ENCODE results near the gene FZD10. TPM values are rescaled to one million over a fixed set of nuclear protein-coding genes. Genes with fewer than 3 reads are reported as not detected.

Gene FZD10
- total and polyA plus RNA-seq, 2 of the 8 experiments (the other 6 are each of a cell fraction or from before 2014, with no cell fraction given): 0.11 to 0.60 TPM

DNA sequence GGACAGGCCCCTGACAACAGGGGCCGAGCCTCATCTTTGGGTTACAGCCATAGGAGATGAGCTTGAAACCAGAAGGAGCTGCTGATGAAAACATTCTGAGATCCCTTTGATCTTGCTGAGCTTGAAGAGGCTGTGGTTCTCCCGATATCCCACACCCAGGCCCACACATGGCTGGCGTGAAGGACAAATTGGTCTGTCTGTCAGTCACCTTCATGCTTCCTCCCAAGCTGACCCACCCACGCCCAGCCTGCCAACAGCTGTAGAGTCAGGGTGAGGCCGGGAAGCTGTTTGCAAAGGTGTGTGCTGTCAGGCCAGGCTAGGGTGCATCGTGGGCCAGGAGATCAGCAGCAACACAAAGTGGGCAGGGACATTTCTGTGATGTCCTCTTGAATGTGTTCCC lies 43.2 kb downstream of the FZD10 start:
- Histone ChIP-seq H2BK5ac (ENCODE audit: low read depth, low read length) (no peak overlapping the region), H4K20me1 (replicated peaks in 1 of 2; ENCODE audit: control insufficient read depth in 1 of 2, insufficient read depth in 2 of 2, low read length in 2 of 2) (no peaks in the 10 kb centered on the region), H3K4me1 (replicated peaks in 1 of 4; ENCODE audit: control insufficient read depth in 3 of 4, insufficient read depth in 4 of 4, low read length in 3 of 4) (no peaks in the 10 kb centered on the region), H2AFZ (ENCODE audit: low read length) (no peak overlapping the region), H3K23me2 (ENCODE audit: low read depth, low read length) (no peaks in the 10 kb centered on the region), H3K9ac (replicated peaks in 1 of 4; ENCODE audit: extremely low read depth in 1 of 4, low read depth in 3 of 4, low read length in 3 of 4) (no peak overlapping the region), H3K18ac (ENCODE audit: extremely low read depth, low read length) (no peak overlapping the region), H3K27me3 (replicated peaks in 1 of 4; ENCODE audit: control insufficient read depth in 3 of 4, extremely low read depth in 1 of 4, insufficient read depth in 3 of 4, low read length in 3 of 4) (no peaks in the 10 kb centered on the region; a peak in 1 of 7 replicates), H3K27ac (ENCODE audit: low read depth, low read length) (no peak overlapping the region), H3K4ac (replicated peaks; ENCODE audit: insufficient read length, low read depth, low read length) (no peak overlapping the region), H3K4me3 (ENCODE audit: extremely low read depth in 1 of 4, insufficient read depth in 2 of 4, low read depth in 3 of 4, low read length in 4 of 4) (no peak overlapping the region), H2BK20ac (ENCODE audit: low read length) (no peak overlapping the region), H2AK5ac (ENCODE audit: low read depth, low read length) (no peak overlapping the region), H3K14ac (ENCODE audit: insufficient read length) (no peak overlapping the region), H2BK12ac (ENCODE audit: low read depth, low read length) (no peak overlapping the region), H4K91ac (replicated peaks; ENCODE audit: insufficient read length, low read length) (no peak overlapping the region), H3K9me3 (ENCODE audit: insufficient read depth in 2 of 2, low read depth in 1 of 2, low read length in 1 of 2) (peaks cover 0 to 5% of the 10 kb centered on the region in 2 experiments; a peak in 2 of 4 replicates), H3K4me2 (ENCODE audit: insufficient read depth in 1 of 2, low read depth in 2 of 2, low read length in 2 of 2) (no peak overlapping the region), H3K56ac (replicated peaks; ENCODE audit: insufficient read length, low read depth, low read length) (no peak overlapping the region), H4K8ac (ENCODE audit: extremely low read depth, insufficient read depth, low read length) (no peak overlapping the region), H3K79me2 (ENCODE audit: control insufficient read depth in 1 of 2, insufficient read depth in 2 of 2, low read length in 2 of 2) (no peaks in the 10 kb centered on the region), H2BK15ac (ENCODE audit: low read length) (no peak overlapping the region; the same call in 1 of the 2 replicates), H3K79me1 (ENCODE audit: low read depth, low read length) (no peaks in the 10 kb centered on the region), H4K5ac (ENCODE audit: insufficient read length, low read depth, low read length) (no peak overlapping the region), H3K36me3 (ENCODE audit: control insufficient read depth in 2 of 4, insufficient read depth in 4 of 4, low read length in 3 of 4) (no peaks in the 10 kb centered on the region), H3K23ac (ENCODE audit: insufficient read length) (no peak overlapping the region), H2BK120ac (replicated peaks; ENCODE audit: low read depth, low read length) (no peak overlapping the region)
- ChIA-PET CTCF (ENCODE audit: partially characterized antibody) (interaction anchor here (0.6 to 1.9 kb wide), 7 partner anchors 13 to 1996 kb away, joined by 3 to 7 read pairs (median 3); no protein-coding TSS in a partner anchor), POLR2A (ENCODE audit: partially characterized antibody) (no interaction called here)
- TF ChIP-seq HDAC2 (IDR thresholded peaks at IDR 0.05; ENCODE audit: borderline replicate concordance in 1 of 2, low read depth in 2 of 2, low read length in 2 of 2) (no peak), KDM5A (IDR thresholded peaks at IDR 0.05; ENCODE audit: low read length) (no peak), RNF2 (IDR thresholded peaks at IDR 0.05; ENCODE audit: borderline replicate concordance, low read depth, low read length, missing control alignments, poor library complexity, severe bottlenecking) (no peak), GTF2F1 (IDR thresholded peaks at IDR 0.05; ENCODE audit: borderline replicate concordance, low read depth, low read length) (no peak), SP2 (IDR thresholded peaks at IDR 0.05; ENCODE audit: low read length) (no peak), CHD2 (IDR thresholded peaks at IDR 0.05; ENCODE audit: low read length) (no peak), NANOG (IDR thresholded peaks at IDR 0.05; ENCODE audit: insufficient read depth, low read depth, low read length, poor library complexity, severe bottlenecking) (no peak), RXRA (IDR thresholded peaks at IDR 0.05; ENCODE audit: insufficient read depth, low read depth, low read length) (no peak)
- TF ChIP-seq, protein P1, sequence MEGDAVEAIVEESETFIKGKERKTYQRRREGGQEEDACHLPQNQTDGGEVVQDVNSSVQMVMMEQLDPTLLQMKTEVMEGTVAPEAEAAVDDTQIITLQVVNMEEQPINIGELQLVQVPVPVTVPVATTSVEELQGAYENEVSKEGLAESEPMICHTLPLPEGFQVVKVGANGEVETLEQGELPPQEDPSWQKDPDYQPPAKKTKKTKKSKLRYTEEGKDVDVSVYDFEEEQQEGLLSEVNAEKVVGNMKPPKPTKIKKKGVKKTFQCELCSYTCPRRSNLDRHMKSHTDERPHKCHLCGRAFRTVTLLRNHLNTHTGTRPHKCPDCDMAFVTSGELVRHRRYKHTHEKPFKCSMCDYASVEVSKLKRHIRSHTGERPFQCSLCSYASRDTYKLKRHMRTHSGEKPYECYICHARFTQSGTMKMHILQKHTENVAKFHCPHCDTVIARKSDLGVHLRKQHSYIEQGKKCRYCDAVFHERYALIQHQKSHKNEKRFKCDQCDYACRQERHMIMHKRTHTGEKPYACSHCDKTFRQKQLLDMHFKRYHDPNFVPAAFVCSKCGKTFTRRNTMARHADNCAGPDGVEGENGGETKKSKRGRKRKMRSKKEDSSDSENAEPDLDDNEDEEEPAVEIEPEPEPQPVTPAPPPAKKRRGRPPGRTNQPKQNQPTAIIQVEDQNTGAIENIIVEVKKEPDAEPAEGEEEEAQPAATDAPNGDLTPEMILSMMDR (IDR thresholded peaks at IDR 0.05; ENCODE audit: control extremely low read depth in 1 of 3, insufficient read depth in 1 of 3, low read depth in 1 of 3, low read length in 3 of 3): no peak
- WGBS, 2 experiments (ENCODE audit: extremely low coverage in 1 of 2, insufficient coverage in 1 of 2, insufficient read length in 1 of 2, insufficient replicate concordance in 2 of 2, low coverage in 1 of 2, low lambda C conversion rate in 2 of 2, missing lambda C conversion rate in 1 of 2): 76% methylated on average over 6 of the region's 6 CpGs; no CpG with 5 or more reads in 1 of the 2 experiments
- DNase-seq (ENCODE audit: low read depth in 1 of 2, low spot score in 2 of 2) (no peak), FAIRE-seq (no peak)
